Naive thymus-derived CD4-positive, alpha-beta T cell (primary cell): ENCODE data around the gene DNAJB4. TPM values are rescaled to one million over a fixed set of nuclear protein-coding genes. Genes with fewer than 3 reads are reported as not detected.
"Not testable (repeated sequence)": the region's sequence is repeated elsewhere in the genome, so short reads cannot be mapped to it uniquely, and the experiment has no call there.

ENCODE experiments used
- ATAC-seq: fragments of 150-1000 bp; cut with Tn5 transposase; 2 replicates; pipeline ENCODE4 v1.10.0; 2021; ENCODE audit warnings: mild to moderate bottlenecking, moderate library complexity
- CTCF ChIA-PET: fragments of 350-600 bp; sonication (Branson Sonifier 250); formaldehyde crosslinking; loops from one replicate; lab custom pipeline; 2021; ENCODE audit warnings: antibody characterized with exemption; lab: Charles Lee
- POLR2A ChIA-PET: fragments of 350-600 bp; sonication (Branson Sonifier 250); formaldehyde crosslinking; loops from one replicate; lab custom pipeline; 2021; ENCODE audit warnings: antibody characterized with exemption, inconsistent platforms; lab: Charles Lee
- DNase-seq, 9 donors: peaks; one replicate each; pipeline versions ENCODE4 v3.0.0 to v3.0.0-alpha.2; 2020 to 2022; ENCODE audit warnings: mixed read lengths in 1 of 9
- H3K27ac ChIP-seq: one replicate; pipeline ENCODE4 v1.7.0; 2013; ENCODE audit warnings: mild to moderate bottlenecking, low read depth, low read length, moderate library complexity
- H3K27me3 ChIP-seq, 2 donors: one replicate each; pipeline ENCODE4 v1.7.0; 2013; ENCODE audit warnings: low read length in 2 of 2, mild to moderate bottlenecking in 2 of 2, moderate library complexity in 2 of 2; ENCODE audit not compliant: control insufficient read depth in 2 of 2, insufficient read depth in 2 of 2
- H3K36me3 ChIP-seq, 3 experiments: 1 replicate in 2 of 3; 2 replicates in 1 of 3; pipeline ENCODE4 v1.7.0; 2013; ENCODE audit warnings: low read length in 3 of 3, mild to moderate bottlenecking in 3 of 3, moderate library complexity in 1 of 3; ENCODE audit not compliant: insufficient read depth in 3 of 3, control insufficient read depth in 2 of 3
- H3K4me1 ChIP-seq, 2 donors: one replicate each; pipeline ENCODE4 v1.7.0; 2013; ENCODE audit warnings: low read length in 2 of 2, mild to moderate bottlenecking in 2 of 2, moderate library complexity in 1 of 2; ENCODE audit not compliant: control insufficient read depth in 2 of 2, insufficient read depth in 2 of 2
- H3K4me3 ChIP-seq: 2 replicates; pipeline ENCODE4 v1.7.0; 2013; ENCODE audit warnings: mild to moderate bottlenecking, low read length
- H3K9me3 ChIP-seq, 3 experiments: 1 replicate in 2 of 3; 2 replicates in 1 of 3; pipeline ENCODE4 v1.7.0; 2013; ENCODE audit warnings: low read length in 3 of 3; ENCODE audit not compliant: control insufficient read depth in 2 of 3
- H3K27ac Mint-ChIP-seq, 9 donors: one replicate each; pipeline ENCODE4 v1.8.0; 2020 to 2022; ENCODE audit warnings: mixed read lengths in 9 of 9, mild to moderate bottlenecking in 8 of 9, moderate library complexity in 5 of 9, inconsistent platforms in 2 of 9
- H3K27me3 Mint-ChIP-seq, 5 donors: one replicate each; pipeline ENCODE4 v1.8.0; 2021 to 2022; ENCODE audit warnings: mixed read lengths in 5 of 5, mild to moderate bottlenecking in 1 of 5
- H3K36me3 Mint-ChIP-seq, 5 donors: one replicate each; pipeline ENCODE4 v1.8.0; 2020 to 2022; ENCODE audit warnings: mixed read lengths in 5 of 5, mild to moderate bottlenecking in 3 of 5, inconsistent platforms in 1 of 5
- H3K4me1 Mint-ChIP-seq, 7 donors: one replicate each; pipeline ENCODE4 v1.8.0; 2020 to 2022; ENCODE audit warnings: mixed read lengths in 7 of 7, mild to moderate bottlenecking in 3 of 7, inconsistent platforms in 1 of 7
- H3K4me3 Mint-ChIP-seq, 10 donors: one replicate each; pipeline ENCODE4 v1.8.0; 2020 to 2022; ENCODE audit warnings: mild to moderate bottlenecking in 10 of 10, mixed read lengths in 10 of 10, moderate library complexity in 6 of 10, inconsistent platforms in 2 of 10
- H3K9me3 Mint-ChIP-seq, 11 donors: one replicate each; pipeline ENCODE4 v1.8.0; 2020 to 2022; ENCODE audit warnings: mixed read lengths in 11 of 11, mild to moderate bottlenecking in 4 of 11, inconsistent platforms in 1 of 11, moderate library complexity in 1 of 11
- intact Hi-C, 2 donors: fragments of 100-400 bp; cut with micrococcal nuclease; formaldehyde crosslinking; loops; one replicate each; pipeline ENCODE4 v1.15.1; 2023
- polyA plus RNA-seq, 2 donors: library from polyadenylated mRNA; unstranded; fragments of 300-500 nt; fragmentation: Illumina TruSeq; gene quantifications; one replicate each; pipeline ENCODE4 v1.2.3, GENCODE V29; 2021
- total RNA-seq, 6 experiments: library from RNA in 5 of 6; stranded (reverse) in 5 of 6; gene quantifications; 1 replicate in 5 of 6; 2 replicates in 1 of 6; pipeline ENCODE4 v1.2.3 and lab custom pipeline; 2021 to 2026

DNAJB4 gene
- total and polyA plus RNA-seq, 7 experiments from 2014 or later, result 5.9 to 20.1 (median 17.7) TPM

DNA sequence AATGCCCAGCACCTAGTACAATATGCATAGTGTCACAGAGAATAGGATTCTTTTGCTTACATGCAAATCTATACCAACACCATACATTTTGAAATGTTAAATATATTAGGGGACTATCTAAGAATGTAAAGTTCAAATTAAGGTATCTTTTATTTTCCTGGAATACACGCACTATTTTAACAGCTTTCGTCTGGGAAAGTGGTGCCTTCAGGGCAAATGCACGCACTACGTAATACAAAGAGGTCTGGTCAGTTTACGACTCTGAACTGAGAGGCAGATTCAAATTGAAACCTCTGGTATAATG lies 26.8 kb upstream of the DNAJB4 start:
- CTCF ChIA-PET, result interaction anchor here (1.1 to 1.2 kb wide), 2 partner anchors 25 to 136 kb away, joined by 5 to 6 read pairs; no protein-coding TSS in a partner anchor
- Mint-ChIP-seq H3K27me3 (no peaks in the 10 kb centered on the region), H3K36me3 (peaks cover 4 to 21% (median 18%) of the 10 kb centered on the region in 5 donors), H3K27ac (no peak overlapping the region), H3K9me3 (no peaks in the 10 kb centered on the region), H3K4me3 (no peak overlapping the region), H3K4me1 (peaks cover 31 to 57% (median 40%) of the 10 kb centered on the region in 7 donors)
- intact Hi-C loops, result loop anchor here (2.0 to 10.0 kb wide), 4 partner anchors 543 to 1903 kb away; partner anchors contain the start of genes IFI44L (in 1 of the 2) and ST6GALNAC3 (in 1 of the 2)
- peaks cover 38 to 40% of the 10 kb centered on the region in 2 donors for H3K4me1 ChIP-seq
- H3K27me3 ChIP-seq, result no peaks in the 10 kb centered on the region
- no peaks in the 10 kb centered on the region for H3K9me3 ChIP-seq
- DNase-seq, result no peak
- POLR2A ChIA-PET, result interaction anchor here (0.5 to 13.4 kb wide), 18 partner anchors 9 to 515 kb away, joined by 3 to 324 read pairs (median 4); partner anchors contain the start of genes DNAJB4, MIGA1 and ZZZ3
- ATAC-seq, result no peak
- peak overlapping the region; percentile 97 for H3K27ac ChIP-seq
- H3K4me3 ChIP-seq, result peak overlapping the region; percentile 99
- peaks cover 0 to 10% (median 0%) of the 10 kb centered on the region in 3 experiments for H3K36me3 ChIP-seq

DNA sequence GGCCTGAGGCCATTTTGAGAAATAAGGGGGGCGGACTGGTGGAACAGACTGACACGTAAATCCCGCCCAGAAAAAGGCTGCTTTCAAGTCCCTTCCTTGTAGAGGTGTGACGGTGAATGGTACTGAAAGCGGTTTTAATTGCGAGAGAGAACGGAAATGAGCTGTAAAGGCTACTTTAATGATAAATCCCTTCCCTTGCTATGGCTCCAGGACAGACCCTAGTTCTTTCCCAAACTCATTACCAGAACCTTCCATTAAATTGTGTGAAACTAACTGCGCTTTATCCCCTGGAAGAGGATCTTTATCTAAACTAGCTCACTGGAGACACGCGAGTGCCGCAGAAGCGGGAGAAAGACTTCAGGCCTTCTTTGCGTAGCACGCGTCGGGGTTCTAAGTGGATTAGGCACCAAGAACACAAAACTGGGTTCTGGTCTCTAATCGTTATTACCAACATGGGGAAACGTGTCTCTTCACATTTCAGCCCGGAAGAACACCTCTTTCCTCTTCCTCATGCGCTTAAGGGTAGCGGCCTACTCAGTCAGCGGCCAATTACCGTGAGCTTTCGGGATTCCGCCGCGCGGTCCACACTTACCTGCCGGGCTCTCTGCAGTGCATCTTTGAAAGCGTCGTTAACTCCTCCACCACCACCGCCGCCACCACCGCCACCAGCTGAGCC lies 26.3 kb upstream of the DNAJB4 start:
- Histone ChIP-seq H3K27ac (peak overlapping the region; percentile 97), H3K4me1 (peaks cover 37 to 38% of the 10 kb centered on the region in 2 donors), H3K4me3 (peak overlapping the region; percentile 99), H3K27me3 (no peaks in the 10 kb centered on the region), H3K36me3 (peaks cover 0 to 10% (median 0%) of the 10 kb centered on the region in 3 experiments), H3K9me3 (no peaks in the 10 kb centered on the region)
- ChIA-PET POLR2A (interaction anchor here (0.5 to 13.4 kb wide), 25 partner anchors 10 to 671 kb away, joined by 3 to 324 read pairs (median 4); partner anchors contain the start of genes DNAJB4, IFI44, IFI44L and MIGA1), CTCF (interaction anchor here (0.8 to 1.2 kb wide), 3 partner anchors 11 to 136 kb away, joined by 3 to 6 read pairs (median 5); no protein-coding TSS in a partner anchor)
- ATAC-seq, result peak; percentile 72
- peak; percentile 23 to 93 (median 87) for DNase-seq
- no peak overlapping the region for H3K27ac Mint-ChIP-seq
- intact Hi-C loops, result loop anchor here (2.0 to 10.0 kb wide), 4 partner anchors 544 to 1904 kb away; partner anchors contain the start of genes IFI44L (in 1 of the 2) and ST6GALNAC3 (in 1 of the 2)
- no peak overlapping the region for H3K4me3 Mint-ChIP-seq
- H3K9me3 Mint-ChIP-seq, result no peaks in the 10 kb centered on the region
- H3K4me1 Mint-ChIP-seq, result peaks cover 29 to 54% (median 40%) of the 10 kb centered on the region in 7 donors
- peaks cover 4 to 21% (median 17%) of the 10 kb centered on the region in 5 donors for H3K36me3 Mint-ChIP-seq
- no peaks in the 10 kb centered on the region for H3K27me3 Mint-ChIP-seq

GRCh38 chr1:77978969-77979876 lies 25.5 kb upstream of the DNAJB4 start, which contains the start of gene FUBP1:
FUBP1 (minus strand) TSS chr1:77979072; CDS start chr1:77979004, 68 bp downstream.
- Mint-ChIP-seq H3K27me3 (no peaks in the 10 kb centered on the region), H3K9me3 (no peaks in the 10 kb centered on the region), H3K27ac (no peak within 1 kb of the TSS), H3K4me3 (no peak within 1 kb of the TSS), H3K36me3 (peaks cover 4 to 25% (median 17%) of the 10 kb centered on the region in 5 donors), H3K4me1 (peaks cover 28 to 54% (median 39%) of the 10 kb centered on the region in 7 donors)
- Histone ChIP-seq H3K27me3 (no peaks in the 10 kb centered on the region), H3K4me1 (peaks cover 31 to 38% of the 10 kb centered on the region in 2 donors), H3K4me3 (peak within 1 kb of the TSS; percentile 99), H3K27ac (peak within 1 kb of the TSS; percentile 97), H3K36me3 (peaks cover 0 to 10% (median 0%) of the 10 kb centered on the region in 3 experiments), H3K9me3 (no peaks in the 10 kb centered on the region)
- ATAC-seq, result peak; percentile 84
- intact Hi-C loops, result loop anchor here (1.0 to 10.0 kb wide), 12 partner anchors 25 to 1904 kb away; partner anchors contain the start of genes DNAJB4 (in 2 of the 2), MIGA1 (in 2 of the 2), USP33 (in 2 of the 2) and GIPC2 (in 1 of the 2)
- POLR2A ChIA-PET, result interaction anchor here (0.6 to 13.4 kb wide), 23 partner anchors 9 to 834 kb away, joined by 3 to 324 read pairs (median 4); partner anchors contain the start of genes DNAJB4, IFI44, IFI44L and MIGA1
- peak; percentile 81 to 98 (median 97) for DNase-seq
- CTCF ChIA-PET, result interaction anchor here (0.6 to 1.2 kb wide), 5 partner anchors 11 to 135 kb away, joined by 3 to 9 read pairs (median 5); partner anchors contain the start of gene DNAJB4

GRCh38 chr1:77983352-77983996 lies 21.3 kb upstream of the DNAJB4 start:
- intact Hi-C loops, result not testable (repeated sequence)

DNA sequence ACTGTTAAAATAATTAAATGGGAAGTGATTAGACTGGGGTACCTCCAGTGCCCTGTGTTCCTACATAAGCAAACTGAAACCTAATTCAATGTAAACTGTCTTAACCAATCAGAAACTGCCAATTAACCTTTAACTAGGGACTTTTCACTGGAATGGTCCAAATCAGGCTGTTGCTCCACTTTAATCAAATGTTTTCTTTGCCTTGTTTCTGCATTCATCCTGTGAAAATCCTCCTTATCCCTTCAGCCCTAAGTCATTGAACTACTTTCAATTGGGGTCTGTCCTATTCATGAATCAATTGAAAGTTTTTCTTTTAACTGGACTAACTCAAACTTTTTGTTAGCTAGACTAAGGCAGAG lies 20.8 kb upstream of the DNAJB4 start:
- Histone ChIP-seq H3K4me3 (no peak overlapping the region), H3K36me3 (peaks cover 0 to 3% (median 0%) of the 10 kb centered on the region in 3 experiments), H3K27me3 (no peaks in the 10 kb centered on the region), H3K4me1 (peaks cover 7% of the 10 kb centered on the region in 2 donors), H3K9me3 (no peaks in the 10 kb centered on the region), H3K27ac (no peak overlapping the region)
- ATAC-seq, result no peak
- H3K27ac Mint-ChIP-seq, result no peak overlapping the region
- H3K36me3 Mint-ChIP-seq, result peaks cover 0 to 17% (median 11%) of the 10 kb centered on the region in 5 donors
- peaks cover 16 to 60% (median 44%) of the 10 kb centered on the region in 7 donors for H3K4me1 Mint-ChIP-seq
- intact Hi-C loops, result no loop called here
- POLR2A ChIA-PET, result interaction anchor here (13.4 kb wide), 1 partner anchor 17 kb away, joined by 324 read pairs; the partner anchor contains the start of gene DNAJB4
- DNase-seq, result no peak
- H3K4me3 Mint-ChIP-seq, result no peak overlapping the region
- H3K9me3 Mint-ChIP-seq, result peaks cover 0 to 2% (median 0%) of the 10 kb centered on the region in 11 donors
- H3K27me3 Mint-ChIP-seq, result no peaks in the 10 kb centered on the region
- CTCF ChIA-PET, result no interaction called here

More at GRCh38 chr1:77983352-77983996, 21.3 kb upstream of the DNAJB4 start:
- Mint-ChIP-seq H3K27ac (peak overlapping the region in 1 of 9 donors; percentile 29), H3K4me1 (peaks cover 14 to 55% (median 43%) of the 10 kb centered on the region in 7 donors), H3K36me3 (peaks cover 0 to 17% (median 11%) of the 10 kb centered on the region in 5 donors)
- H3K4me3 Mint-ChIP-seq, H3K9me3 Mint-ChIP-seq, DNase-seq, H3K9me3 ChIP-seq, H3K4me3 ChIP-seq, H3K36me3 ChIP-seq, CTCF ChIA-PET, H3K4me1 ChIP-seq, H3K27me3 Mint-ChIP-seq, H3K27me3 ChIP-seq, ATAC-seq, H3K27ac ChIP-seq: not testable (repeated sequence)
- POLR2A ChIA-PET, result interaction anchor here (13.4 kb wide), 1 partner anchor 18 kb away, joined by 324 read pairs; the partner anchor contains the start of gene DNAJB4
